ENCODE measurements around the gene ACVRL1. TPM values are rescaled to one million over a fixed set of nuclear protein-coding genes. Genes with fewer than 3 reads are reported as not detected.

Gene ACVRL1
- total and polyA plus RNA-seq, 3 experiments from 2014 or later = 0.07 TPM; not detected in 2

DNA sequence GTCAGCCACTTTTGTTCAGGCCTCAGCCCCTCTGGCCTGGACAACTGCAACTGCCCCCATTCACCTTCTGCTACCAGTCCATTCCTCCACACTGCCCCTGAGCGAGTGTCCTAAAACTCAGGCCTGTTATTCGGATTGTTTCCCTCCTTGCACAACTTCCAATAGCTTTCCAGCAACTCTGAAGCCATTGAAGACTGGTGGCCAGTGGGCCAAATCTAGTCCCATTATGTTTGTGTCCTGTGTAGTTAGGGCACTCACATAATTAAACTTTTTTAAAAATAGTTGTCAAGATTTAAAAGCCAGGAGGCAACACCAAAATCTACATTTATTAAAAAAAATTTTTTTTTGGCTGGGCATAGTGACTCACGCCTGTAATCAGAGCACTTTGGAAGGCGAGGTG lies 41.0 kb upstream of the ACVRL1 start:
- H3K4me1 ChIP-seq (ENCODE audit: insufficient read depth, low read length) = peaks cover 8% of the 10 kb centered on the region

DNA sequence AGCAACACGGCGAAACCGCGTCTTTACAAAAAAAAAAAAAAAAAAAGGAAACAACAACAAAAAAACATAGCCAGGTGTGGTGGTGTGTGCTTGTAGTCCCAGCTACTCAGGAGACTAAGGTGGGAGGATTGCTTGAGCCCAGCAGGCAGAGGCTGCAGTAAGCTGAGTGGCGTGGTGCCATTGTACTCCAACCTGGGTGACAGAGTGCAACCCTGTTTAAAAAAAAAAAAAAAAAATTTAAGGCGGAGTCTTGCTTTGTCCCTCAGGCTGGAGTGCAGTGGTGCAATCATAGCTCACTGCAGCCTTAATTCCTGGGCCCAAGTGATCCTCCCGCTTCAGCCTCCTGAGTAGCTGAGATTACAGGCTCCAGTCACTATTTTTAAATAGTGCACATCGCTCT lies 40.5 kb upstream of the ACVRL1 start:
- H3K4me3 ChIP-seq (ENCODE audit: low read length) = no peak overlapping the region
- ChIA-PET CTCF (interaction anchor here (0.6 to 1.2 kb wide), 2 partner anchors 9 to 159 kb away, joined by 3 to 4 read pairs; no protein-coding TSS in a partner anchor), POLR2A (no interaction called here)

More for the DNA sequence above, 41.0 kb upstream of the ACVRL1 start:
- Mint-ChIP-seq H3K27ac (no peak overlapping the region), H3K4me3 (no peak overlapping the region), H3K27me3 (peaks cover 53 to 82% of the 10 kb centered on the region in 2 donors), H3K4me1 (peaks cover 2 to 30% (median 11%) of the 10 kb centered on the region in 3 donors), H3K36me3 (no peaks in the 10 kb centered on the region), H3K9me3 (no peaks in the 10 kb centered on the region)
- H3K4me3 ChIP-seq (ENCODE audit: low read length) = no peak overlapping the region
- POLR2A ChIA-PET = no interaction called here
- H3K27me3 ChIP-seq (ENCODE audit: insufficient read depth, low read length, poor library complexity, severe bottlenecking) = peaks cover 55% of the 10 kb centered on the region
- CTCF ChIA-PET = interaction anchor here (0.6 to 1.2 kb wide), 2 partner anchors 9 to 159 kb away, joined by 3 to 4 read pairs; no protein-coding TSS in a partner anchor
- no peaks in the 10 kb centered on the region for H3K9me3 ChIP-seq (ENCODE audit: low read length)
- DNase-seq = peak in 1 of 5 donors; percentile 16
- H3K27ac ChIP-seq (ENCODE audit: low read depth, low read length) = no peak overlapping the region
- H3K36me3 ChIP-seq (ENCODE audit: insufficient read depth, low read length) = no peaks in the 10 kb centered on the region

DNA sequence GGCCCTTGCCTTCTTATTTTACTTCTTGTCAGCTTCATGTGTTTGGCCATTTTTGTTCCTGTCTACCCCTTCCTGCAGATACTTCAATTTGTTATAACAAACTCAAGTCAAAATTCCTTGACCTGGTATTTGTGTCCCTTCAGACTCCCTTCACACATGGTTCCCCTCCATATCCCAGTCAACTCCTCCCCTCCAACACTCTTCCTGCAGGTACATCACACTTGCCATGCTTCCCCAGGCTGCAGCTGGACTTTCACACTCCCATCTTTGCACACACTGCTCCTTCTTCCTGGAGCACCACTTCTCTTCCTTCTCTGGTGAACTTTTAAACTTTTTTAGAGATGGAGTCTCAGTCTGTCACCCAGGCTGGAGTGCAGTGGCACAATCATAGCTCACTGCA lies 39.9 kb upstream of the ACVRL1 start:
- Histone ChIP-seq H3K9me3 (ENCODE audit: low read length) (no peaks in the 10 kb centered on the region), H3K4me1 (ENCODE audit: insufficient read depth, low read length) (peaks cover 8% of the 10 kb centered on the region), H3K27ac (ENCODE audit: low read depth, low read length) (no peak overlapping the region), H3K27me3 (ENCODE audit: insufficient read depth, low read length, poor library complexity, severe bottlenecking) (peaks cover 55% of the 10 kb centered on the region), H3K36me3 (ENCODE audit: insufficient read depth, low read length) (no peaks in the 10 kb centered on the region), H3K4me3 (ENCODE audit: low read length) (no peak overlapping the region)
- ChIA-PET CTCF (interaction anchor here (1.2 kb wide), 1 partner anchor 8 kb away, joined by 4 read pairs; no protein-coding TSS in a partner anchor), POLR2A (no interaction called here)
- peaks cover 43 to 75% of the 10 kb centered on the region in 2 donors for H3K27me3 Mint-ChIP-seq
- peak overlapping the region in 1 of 8 donors; percentile 46 for H3K27ac Mint-ChIP-seq
- H3K36me3 Mint-ChIP-seq = no peaks in the 10 kb centered on the region
- peak in 1 of 5 donors; percentile 1 for DNase-seq
- H3K4me1 Mint-ChIP-seq = peaks cover 2 to 30% (median 11%) of the 10 kb centered on the region in 3 donors
- H3K4me3 Mint-ChIP-seq = no peak overlapping the region
- H3K9me3 Mint-ChIP-seq = no peaks in the 10 kb centered on the region

More for the DNA sequence above, 40.5 kb upstream of the ACVRL1 start:
- H3K36me3 ChIP-seq (ENCODE audit: insufficient read depth, low read length) = no peaks in the 10 kb centered on the region
- no peak overlapping the region for H3K27ac Mint-ChIP-seq
- H3K4me3 Mint-ChIP-seq = no peak overlapping the region
- H3K9me3 Mint-ChIP-seq = no peaks in the 10 kb centered on the region
- peaks cover 55% of the 10 kb centered on the region for H3K27me3 ChIP-seq (ENCODE audit: insufficient read depth, low read length, poor library complexity, severe bottlenecking)
- peaks cover 49 to 81% of the 10 kb centered on the region in 2 donors for H3K27me3 Mint-ChIP-seq
- peaks cover 2 to 30% (median 11%) of the 10 kb centered on the region in 3 donors for H3K4me1 Mint-ChIP-seq
- H3K9me3 ChIP-seq (ENCODE audit: low read length) = no peaks in the 10 kb centered on the region
- no peaks in the 10 kb centered on the region for H3K36me3 Mint-ChIP-seq
- DNase-seq = peak in 1 of 5 donors; percentile 25
- no peak overlapping the region for H3K27ac ChIP-seq (ENCODE audit: low read depth, low read length)
- H3K4me1 ChIP-seq (ENCODE audit: insufficient read depth, low read length) = peaks cover 8% of the 10 kb centered on the region

DNA sequence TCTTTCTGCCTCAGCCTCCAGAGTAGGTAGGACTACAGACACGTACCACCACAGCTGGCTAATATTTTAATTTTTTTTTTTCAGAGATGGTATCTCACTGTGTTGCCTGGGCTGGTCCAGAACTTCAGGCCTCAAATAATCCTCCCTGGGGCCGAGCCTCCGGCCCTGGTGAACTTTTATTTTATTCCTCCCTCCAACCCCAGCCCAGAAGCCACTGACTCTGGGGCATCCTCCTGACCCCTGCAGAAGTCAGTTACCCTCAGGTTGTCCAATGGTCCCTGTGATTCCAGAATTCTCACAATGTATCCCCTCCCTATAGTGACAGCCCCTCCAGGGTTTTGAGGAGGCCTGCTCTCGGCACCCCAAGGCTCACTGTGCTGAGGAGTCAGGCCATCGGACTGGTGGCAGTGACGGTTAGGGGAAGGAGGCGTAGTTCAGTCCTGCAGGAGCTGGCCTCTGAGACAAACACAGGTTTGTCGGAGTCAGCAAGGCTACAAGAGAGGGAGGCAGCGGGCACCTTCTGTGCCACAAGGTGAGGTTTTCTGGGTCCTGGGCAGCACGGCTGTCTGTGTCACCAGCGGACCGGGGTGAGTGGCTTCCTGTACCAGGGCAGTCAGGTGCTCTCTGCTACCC lies 39.4 kb upstream of the ACVRL1 start:
- H3K4me1 ChIP-seq (ENCODE audit: insufficient read depth, low read length) = peaks cover 8% of the 10 kb centered on the region

DNA sequence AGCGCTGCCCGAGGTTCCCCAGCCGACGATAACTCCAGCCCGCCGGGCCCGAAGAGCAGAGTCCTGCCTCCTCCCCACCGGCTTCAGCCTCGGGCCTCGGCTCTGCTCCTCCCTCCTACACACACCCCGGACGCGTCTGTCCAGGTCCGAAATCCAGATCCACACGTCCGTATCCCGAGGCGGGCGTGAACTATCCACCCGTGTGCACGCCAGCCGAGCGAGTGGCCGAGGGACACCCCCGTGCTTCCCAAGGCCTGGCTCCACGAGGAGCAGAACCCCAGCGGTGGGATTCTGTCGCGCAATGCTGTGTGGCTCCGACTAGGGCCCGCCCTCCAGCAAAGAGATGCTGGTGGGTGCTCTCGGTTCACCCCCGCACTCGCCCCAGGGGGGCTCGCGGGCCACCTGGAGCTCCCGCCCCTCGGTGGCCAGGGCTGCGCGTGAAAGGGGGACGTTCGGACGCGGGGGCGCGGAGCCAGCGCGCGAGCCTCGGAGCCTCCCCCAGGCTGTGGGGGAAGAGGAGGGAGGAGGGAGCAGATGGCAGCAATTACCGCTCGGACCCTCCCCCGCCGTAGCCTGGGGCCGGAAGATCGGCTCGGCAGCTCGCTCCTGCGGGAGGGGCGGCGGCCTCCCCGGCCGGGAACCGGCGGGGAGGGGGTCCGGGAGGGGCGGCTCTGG lies 38.3 kb upstream of the ACVRL1 start:
- Mint-ChIP-seq H3K4me3 (peak overlapping the region in 2 of 7 donors; percentile 30 to 50), H3K4me1 (peaks cover 0 to 20% (median 4%) of the 10 kb centered on the region in 3 donors), H3K27me3 (peaks cover 33 to 68% of the 10 kb centered on the region in 2 donors), H3K27ac (no peak overlapping the region), H3K9me3 (no peaks in the 10 kb centered on the region), H3K36me3 (no peaks in the 10 kb centered on the region)
- DNase-seq = peak in 1 of 5 donors; percentile 35
- peaks cover 5% of the 10 kb centered on the region for H3K4me1 ChIP-seq (ENCODE audit: insufficient read depth, low read length)
- POLR2A ChIA-PET = no interaction called here
- H3K4me3 ChIP-seq (ENCODE audit: low read length) = no peak overlapping the region
- H3K9me3 ChIP-seq (ENCODE audit: low read length) = no peaks in the 10 kb centered on the region
- H3K36me3 ChIP-seq (ENCODE audit: insufficient read depth, low read length) = no peaks in the 10 kb centered on the region
- H3K27me3 ChIP-seq (ENCODE audit: insufficient read depth, low read length, poor library complexity, severe bottlenecking) = peaks cover 49% of the 10 kb centered on the region
- no peak overlapping the region for H3K27ac ChIP-seq (ENCODE audit: low read depth, low read length)
- CTCF ChIA-PET = no interaction called here

More for the DNA sequence above, 39.4 kb upstream of the ACVRL1 start:
- Mint-ChIP-seq H3K36me3 (no peaks in the 10 kb centered on the region), H3K4me3 (peak overlapping the region in 4 of 7 donors; percentile 21 to 50 (median 31)), H3K27ac (peak overlapping the region in 2 of 8 donors; percentile 24 to 46), H3K9me3 (no peaks in the 10 kb centered on the region), H3K4me1 (peaks cover 2 to 30% (median 11%) of the 10 kb centered on the region in 3 donors), H3K27me3 (peaks cover 41 to 73% of the 10 kb centered on the region in 2 donors)
- peak in 1 of 5 donors; percentile 31 for DNase-seq
- peaks cover 55% of the 10 kb centered on the region for H3K27me3 ChIP-seq (ENCODE audit: insufficient read depth, low read length, poor library complexity, severe bottlenecking)
- CTCF ChIA-PET = no interaction called here
- no peak overlapping the region for H3K4me3 ChIP-seq (ENCODE audit: low read length)
- H3K9me3 ChIP-seq (ENCODE audit: low read length) = no peaks in the 10 kb centered on the region
- H3K27ac ChIP-seq (ENCODE audit: low read depth, low read length) = no peak overlapping the region
- no peaks in the 10 kb centered on the region for H3K36me3 ChIP-seq (ENCODE audit: insufficient read depth, low read length)
- POLR2A ChIA-PET = no interaction called here

DNA sequence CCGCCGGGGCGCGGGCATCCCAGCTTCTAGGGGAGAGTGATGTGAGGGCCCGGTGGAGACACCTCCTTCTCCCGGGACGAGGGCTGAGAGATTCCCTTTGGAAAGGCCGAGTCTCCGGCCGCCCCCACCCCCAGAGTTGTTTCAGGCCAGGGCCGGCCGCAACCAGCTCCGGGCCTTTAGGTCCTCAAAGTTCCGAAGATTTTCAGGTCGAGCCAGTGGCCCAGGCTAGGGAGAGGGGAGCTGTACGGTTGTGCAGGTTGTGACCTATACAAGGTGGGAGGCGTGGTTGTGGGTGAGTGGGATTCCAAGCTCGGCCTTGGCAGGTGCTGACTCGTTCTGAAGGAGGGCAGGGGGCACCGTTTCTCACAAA lies 37.8 kb upstream of the ACVRL1 start:
- ChIA-PET POLR2A (no interaction called here), CTCF (interaction anchor here (0.7 kb wide), 1 partner anchor 18 kb away, joined by 3 read pairs; the partner anchor contains the start of gene ANKRD33)
- Mint-ChIP-seq H3K4me1 (peaks cover 0 to 17% (median 3%) of the 10 kb centered on the region in 3 donors), H3K9me3 (no peaks in the 10 kb centered on the region), H3K4me3 (no peak overlapping the region), H3K27me3 (peaks cover 31 to 72% of the 10 kb centered on the region in 2 donors), H3K27ac (no peak overlapping the region), H3K36me3 (no peaks in the 10 kb centered on the region)
- H3K4me1 ChIP-seq (ENCODE audit: insufficient read depth, low read length) = peaks cover under 1% of the 10 kb centered on the region
- H3K27me3 ChIP-seq (ENCODE audit: insufficient read depth, low read length, poor library complexity, severe bottlenecking) = peaks cover 44% of the 10 kb centered on the region
- H3K9me3 ChIP-seq (ENCODE audit: low read length) = no peaks in the 10 kb centered on the region
- H3K36me3 ChIP-seq (ENCODE audit: insufficient read depth, low read length) = no peaks in the 10 kb centered on the region
- H3K4me3 ChIP-seq (ENCODE audit: low read length) = no peak overlapping the region
- H3K27ac ChIP-seq (ENCODE audit: low read depth, low read length) = no peak overlapping the region
- DNase-seq = peak in 1 of 5 donors; percentile 40

DNA sequence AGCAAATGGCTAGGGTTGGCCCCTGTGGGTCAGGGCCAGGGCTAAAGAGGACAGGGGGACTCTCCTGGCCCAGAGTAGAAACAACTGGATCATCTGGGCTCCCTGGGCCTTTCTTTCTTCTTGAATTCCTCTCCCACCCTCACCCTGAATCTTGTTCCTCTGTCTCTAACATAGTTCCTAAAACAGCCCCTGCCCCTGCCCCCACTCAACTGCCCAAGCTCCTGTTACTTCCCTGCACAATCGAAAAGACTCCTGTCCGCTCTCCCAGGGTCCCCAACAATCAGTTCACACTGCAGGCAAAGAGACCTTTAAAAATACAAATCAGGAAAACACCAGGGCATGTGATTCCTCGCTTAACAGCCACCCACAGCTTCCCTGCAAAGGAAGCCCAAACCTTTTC lies 37.4 kb upstream of the ACVRL1 start:
- H3K27ac ChIP-seq (ENCODE audit: low read depth, low read length) = no peak overlapping the region
- ChIA-PET CTCF (interaction anchor here (0.7 kb wide), 1 partner anchor 17 kb away, joined by 3 read pairs; the partner anchor contains the start of gene ANKRD33), POLR2A (no interaction called here)
- no peaks in the 10 kb centered on the region for H3K9me3 ChIP-seq (ENCODE audit: low read length)
- Mint-ChIP-seq H3K4me3 (peak overlapping the region in 2 of 7 donors; percentile 9 to 59), H3K27me3 (peaks cover 27 to 68% of the 10 kb centered on the region in 2 donors), H3K9me3 (no peaks in the 10 kb centered on the region), H3K27ac (no peak overlapping the region), H3K36me3 (no peaks in the 10 kb centered on the region), H3K4me1 (peaks cover 0 to 15% (median 0%) of the 10 kb centered on the region in 3 donors)
- peak in 1 of 5 donors; percentile 5 for DNase-seq
- H3K4me3 ChIP-seq (ENCODE audit: low read length) = no peak overlapping the region
- H3K27me3 ChIP-seq (ENCODE audit: insufficient read depth, low read length, poor library complexity, severe bottlenecking) = peaks cover 39% of the 10 kb centered on the region
- no peaks in the 10 kb centered on the region for H3K36me3 ChIP-seq (ENCODE audit: insufficient read depth, low read length)
- no peaks in the 10 kb centered on the region for H3K4me1 ChIP-seq (ENCODE audit: insufficient read depth, low read length)

DNA sequence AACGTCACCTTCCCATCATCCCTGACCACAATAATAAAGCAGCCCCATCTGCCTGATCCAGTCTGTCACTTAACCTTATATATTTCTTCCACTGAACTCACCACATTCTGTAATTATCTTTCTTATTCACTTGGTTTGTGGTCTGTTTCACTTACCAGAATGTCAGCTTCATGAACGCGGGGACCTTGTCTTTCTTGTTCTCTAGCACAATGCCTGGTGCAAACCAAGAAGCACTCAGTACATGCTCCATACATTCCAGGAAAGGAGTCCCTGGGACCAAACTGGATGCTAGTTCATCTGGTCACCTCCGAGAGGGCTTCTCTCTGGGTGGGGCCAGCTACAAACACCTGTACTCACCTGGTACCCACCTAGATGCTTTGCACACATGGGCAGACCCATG lies 36.8 kb upstream of the ACVRL1 start:
- Histone ChIP-seq H3K36me3 (ENCODE audit: insufficient read depth, low read length) (no peaks in the 10 kb centered on the region), H3K4me1 (ENCODE audit: insufficient read depth, low read length) (no peaks in the 10 kb centered on the region), H3K9me3 (ENCODE audit: low read length) (no peaks in the 10 kb centered on the region), H3K27me3 (ENCODE audit: insufficient read depth, low read length, poor library complexity, severe bottlenecking) (peaks cover 33% of the 10 kb centered on the region), H3K4me3 (ENCODE audit: low read length) (no peak overlapping the region), H3K27ac (ENCODE audit: low read depth, low read length) (no peak overlapping the region)
- peak overlapping the region in 1 of 8 donors; percentile 22 for H3K27ac Mint-ChIP-seq
- H3K4me3 Mint-ChIP-seq = no peak overlapping the region
- no peaks in the 10 kb centered on the region for H3K9me3 Mint-ChIP-seq
- CTCF ChIA-PET = no interaction called here
- peaks cover 0 to 15% (median 0%) of the 10 kb centered on the region in 3 donors for H3K4me1 Mint-ChIP-seq
- no peaks in the 10 kb centered on the region for H3K36me3 Mint-ChIP-seq
- DNase-seq = peak in 1 of 5 donors; percentile 23
- H3K27me3 Mint-ChIP-seq = peaks cover 23 to 62% of the 10 kb centered on the region in 2 donors
- POLR2A ChIA-PET = no interaction called here

Measured in CD8-positive, alpha-beta memory T cell (primary cell).